Prostate gland (tissue), 2 donors: ENCODE data around the gene NT5M.

Experiments
- CTCF ChIP-seq, 4 experiments: fragments of 200-600 bp in 2 of 4; fragments of 450-650 bp in 2 of 4; sonication (generic) in 2 of 4; IDR thresholded peaks; 1 replicate in 3 of 4; 2 replicates in 1 of 4; pipeline ENCODE4 v1.5.1; 2016 to 2019; ENCODE audit warnings: antibody characterized with exemption in 4 of 4, mild to moderate bottlenecking in 2 of 4, moderate library complexity in 2 of 4
- POLR2A ChIP-seq: fragments of 450-650 bp; IDR thresholded peaks from one replicate; pipeline ENCODE4 v1.6.1; 2016; ENCODE audit warnings: antibody characterized with exemption, mild to moderate bottlenecking

- no peak for TF ChIP-seq CTCF (IDR thresholded peaks at IDR 0.05)
- TF ChIP-seq POLR2A, result no peak
These were observed 2.3 kb upstream of the NT5M start for GRCh38 chr17:17300624-17301568.
